Measurements from ENCODE around the gene MEIS2.
A peak's percentile ranks its signal among the peaks of the same experiment; 100 is the strongest.

Gene MEIS2

GRCh38 chr15:36886191-36886590, 214.2 kb downstream of the MEIS2 start:
- no peak overlapping the region for H3K4me3 ChIP-seq (ENCODE audit: insufficient read depth, low read depth, low read length, poor library complexity, severe bottlenecking)
- no peaks in the 10 kb centered on the region for H3K9me3 ChIP-seq (ENCODE audit: control insufficient read depth, low read length)
- H3K27ac ChIP-seq (ENCODE audit: insufficient read depth, low read length, poor library complexity, severe bottlenecking), result no peak overlapping the region
- H3K4me1 ChIP-seq (ENCODE audit: control insufficient read depth, insufficient read depth, low read length, poor library complexity, severe bottlenecking), result no peaks in the 10 kb centered on the region
- no peaks in the 10 kb centered on the region for H3K36me3 ChIP-seq (ENCODE audit: control insufficient read depth, insufficient read depth, low read length)
- no peak for DNase-seq
- H3K27me3 ChIP-seq (replicated peaks; ENCODE audit: control insufficient read depth, insufficient read depth, low read length, poor library complexity, severe bottlenecking), result peaks cover 36% of the 10 kb centered on the region

DNA sequence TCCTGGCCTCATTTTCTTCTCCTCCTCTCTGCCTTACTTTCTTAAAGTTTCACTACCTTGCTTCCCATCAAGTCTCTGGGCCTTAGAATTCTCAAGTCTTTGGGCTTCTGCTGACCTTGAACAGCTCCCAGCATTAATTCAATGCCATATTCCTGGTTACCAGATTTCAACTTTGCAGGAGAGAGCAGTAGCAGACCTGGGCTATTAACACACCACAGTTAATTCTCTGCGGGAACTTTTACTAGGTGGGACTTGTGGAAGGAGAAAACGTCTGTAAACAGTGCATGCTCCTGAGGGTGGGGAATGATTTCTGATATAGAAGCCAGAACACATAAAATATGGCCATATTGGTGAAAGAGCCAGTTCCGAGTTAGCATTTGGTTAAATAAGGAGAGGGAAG, 214.6 kb downstream of the MEIS2 start:
- no peaks in the 10 kb centered on the region for H3K4me1 ChIP-seq (ENCODE audit: control insufficient read depth, insufficient read depth, low read length, poor library complexity, severe bottlenecking)
- DNase-seq, result no peak
- H3K9me3 ChIP-seq (ENCODE audit: control insufficient read depth, low read length), result no peaks in the 10 kb centered on the region
- H3K4me3 ChIP-seq (ENCODE audit: insufficient read depth, low read depth, low read length, poor library complexity, severe bottlenecking), result no peak overlapping the region
- peaks cover 40% of the 10 kb centered on the region for H3K27me3 ChIP-seq (replicated peaks; ENCODE audit: control insufficient read depth, insufficient read depth, low read length, poor library complexity, severe bottlenecking)
- no peak overlapping the region for H3K27ac ChIP-seq (ENCODE audit: insufficient read depth, low read length, poor library complexity, severe bottlenecking)
- no peaks in the 10 kb centered on the region for H3K36me3 ChIP-seq (ENCODE audit: control insufficient read depth, insufficient read depth, low read length)

GRCh38 chr15:36884936-36885635, 215.3 kb downstream of the MEIS2 start:
- Histone ChIP-seq H3K27ac (ENCODE audit: insufficient read depth, low read length, poor library complexity, severe bottlenecking) (no peak overlapping the region), H3K36me3 (ENCODE audit: control insufficient read depth, insufficient read depth, low read length) (no peaks in the 10 kb centered on the region), H3K9me3 (ENCODE audit: control insufficient read depth, low read length) (no peaks in the 10 kb centered on the region), H3K27me3 (replicated peaks; ENCODE audit: control insufficient read depth, insufficient read depth, low read length, poor library complexity, severe bottlenecking) (peaks cover 47% of the 10 kb centered on the region), H3K4me1 (ENCODE audit: control insufficient read depth, insufficient read depth, low read length, poor library complexity, severe bottlenecking) (no peaks in the 10 kb centered on the region), H3K4me3 (ENCODE audit: insufficient read depth, low read depth, low read length, poor library complexity, severe bottlenecking) (no peak overlapping the region)
- DNase-seq, result no peak

DNA sequence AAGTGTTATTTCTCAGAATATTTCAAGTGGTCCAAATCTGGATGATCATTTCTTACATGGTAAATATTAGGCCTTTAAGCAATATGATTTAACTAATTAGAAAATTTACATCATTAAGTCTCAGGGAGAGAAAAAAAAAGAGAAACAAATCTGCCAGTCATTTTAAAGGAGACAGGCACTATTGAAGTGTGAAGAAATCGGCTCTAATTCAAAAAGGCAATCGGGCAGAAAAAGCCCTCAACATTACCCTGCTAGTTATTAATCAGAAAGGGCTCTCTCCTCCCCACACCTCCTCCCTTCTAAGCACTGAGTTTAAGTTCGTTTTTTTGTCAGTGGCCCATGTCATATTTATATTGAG, 215.9 kb downstream of the MEIS2 start:
- no peaks in the 10 kb centered on the region for H3K4me1 ChIP-seq (ENCODE audit: control insufficient read depth, insufficient read depth, low read length, poor library complexity, severe bottlenecking)
- no peaks in the 10 kb centered on the region for H3K9me3 ChIP-seq (ENCODE audit: control insufficient read depth, low read length)
- peaks cover 49% of the 10 kb centered on the region for H3K27me3 ChIP-seq (replicated peaks; ENCODE audit: control insufficient read depth, insufficient read depth, low read length, poor library complexity, severe bottlenecking)

GRCh38 chr15:36883713-36884517, 216.4 kb downstream of the MEIS2 start:
- no peaks in the 10 kb centered on the region for H3K36me3 ChIP-seq (ENCODE audit: control insufficient read depth, insufficient read depth, low read length)
- H3K9me3 ChIP-seq (ENCODE audit: control insufficient read depth, low read length), result no peaks in the 10 kb centered on the region
- DNase-seq, result peak in 1 of 3 donors; percentile 16
- H3K27ac ChIP-seq (ENCODE audit: insufficient read depth, low read length, poor library complexity, severe bottlenecking), result no peak overlapping the region
- no peak overlapping the region for H3K4me3 ChIP-seq (ENCODE audit: insufficient read depth, low read depth, low read length, poor library complexity, severe bottlenecking)
- H3K27me3 ChIP-seq (replicated peaks; ENCODE audit: control insufficient read depth, insufficient read depth, low read length, poor library complexity, severe bottlenecking), result peaks cover 55% of the 10 kb centered on the region
- no peaks in the 10 kb centered on the region for H3K4me1 ChIP-seq (ENCODE audit: control insufficient read depth, insufficient read depth, low read length, poor library complexity, severe bottlenecking)

More for the DNA sequence above, 215.9 kb downstream of the MEIS2 start:
- Histone ChIP-seq H3K36me3 (ENCODE audit: control insufficient read depth, insufficient read depth, low read length) (no peaks in the 10 kb centered on the region), H3K27ac (ENCODE audit: insufficient read depth, low read length, poor library complexity, severe bottlenecking) (no peak overlapping the region), H3K4me3 (ENCODE audit: insufficient read depth, low read depth, low read length, poor library complexity, severe bottlenecking) (no peak overlapping the region)
- no peak for DNase-seq

DNA sequence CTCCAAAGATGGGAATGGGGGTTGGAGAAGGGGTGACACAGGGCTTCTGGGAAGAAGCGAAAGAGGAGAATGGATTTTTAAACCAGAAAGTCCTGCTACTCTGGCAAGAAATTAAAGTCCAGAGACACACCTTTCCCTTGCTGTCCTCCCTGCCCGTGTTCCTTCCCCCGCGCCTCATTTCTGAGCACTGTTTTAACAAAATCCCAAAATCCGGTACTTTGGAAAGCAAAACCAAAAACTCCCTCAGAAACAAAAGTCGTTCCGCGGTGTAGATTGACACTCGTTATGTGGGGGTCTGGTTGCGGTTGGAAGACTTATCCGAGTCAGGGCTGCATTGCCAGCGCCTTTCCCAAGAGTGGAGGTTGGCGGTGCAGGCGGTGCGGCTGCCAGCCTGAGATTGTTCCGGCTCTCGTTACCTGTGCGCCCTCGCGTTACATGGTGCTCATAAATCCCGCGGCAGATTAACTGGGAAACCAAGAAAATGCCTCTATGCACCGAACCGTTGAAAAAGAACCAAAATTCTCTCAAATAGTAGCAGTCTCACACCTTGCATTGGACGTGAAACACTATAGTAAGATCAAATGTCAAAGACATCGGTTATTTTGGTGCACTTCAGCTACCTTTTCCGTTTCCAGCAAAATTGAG, 217.7 kb downstream of the MEIS2 start:
- Histone ChIP-seq H3K4me3 (ENCODE audit: insufficient read depth, low read depth, low read length, poor library complexity, severe bottlenecking) (no peak overlapping the region), H3K36me3 (ENCODE audit: control insufficient read depth, insufficient read depth, low read length) (no peaks in the 10 kb centered on the region), H3K27ac (ENCODE audit: insufficient read depth, low read length, poor library complexity, severe bottlenecking) (no peak overlapping the region), H3K4me1 (ENCODE audit: control insufficient read depth, insufficient read depth, low read length, poor library complexity, severe bottlenecking) (no peaks in the 10 kb centered on the region), H3K9me3 (ENCODE audit: control insufficient read depth, low read length) (no peaks in the 10 kb centered on the region), H3K27me3 (replicated peaks; ENCODE audit: control insufficient read depth, insufficient read depth, low read length, poor library complexity, severe bottlenecking) (peaks cover 57% of the 10 kb centered on the region)
- DNase-seq, result no peak

GRCh38 chr15:36882056-36882455, 218.3 kb downstream of the MEIS2 start:
- Histone ChIP-seq H3K27me3 (replicated peaks; ENCODE audit: control insufficient read depth, insufficient read depth, low read length, poor library complexity, severe bottlenecking) (peaks cover 56% of the 10 kb centered on the region), H3K36me3 (ENCODE audit: control insufficient read depth, insufficient read depth, low read length) (no peaks in the 10 kb centered on the region), H3K9me3 (ENCODE audit: control insufficient read depth, low read length) (no peaks in the 10 kb centered on the region), H3K27ac (ENCODE audit: insufficient read depth, low read length, poor library complexity, severe bottlenecking) (no peak overlapping the region), H3K4me1 (ENCODE audit: control insufficient read depth, insufficient read depth, low read length, poor library complexity, severe bottlenecking) (no peaks in the 10 kb centered on the region), H3K4me3 (ENCODE audit: insufficient read depth, low read depth, low read length, poor library complexity, severe bottlenecking) (no peak overlapping the region)
- DNase-seq, result no peak

- H3K36me3 ChIP-seq (ENCODE audit: control insufficient read depth, insufficient read depth, low read length), result no peaks in the 10 kb centered on the region
- no peak for DNase-seq
- H3K9me3 ChIP-seq (ENCODE audit: control insufficient read depth, low read length), result no peaks in the 10 kb centered on the region
- no peak overlapping the region for H3K4me3 ChIP-seq (ENCODE audit: insufficient read depth, low read depth, low read length, poor library complexity, severe bottlenecking)
- H3K4me1 ChIP-seq (ENCODE audit: control insufficient read depth, insufficient read depth, low read length, poor library complexity, severe bottlenecking), result no peaks in the 10 kb centered on the region
- peaks cover 51% of the 10 kb centered on the region for H3K27me3 ChIP-seq (replicated peaks; ENCODE audit: control insufficient read depth, insufficient read depth, low read length, poor library complexity, severe bottlenecking)
- no peak overlapping the region for H3K27ac ChIP-seq (ENCODE audit: insufficient read depth, low read length, poor library complexity, severe bottlenecking)
Observed at GRCh38 chr15:36881516-36881915, 218.8 kb downstream of the MEIS2 start.

DNA sequence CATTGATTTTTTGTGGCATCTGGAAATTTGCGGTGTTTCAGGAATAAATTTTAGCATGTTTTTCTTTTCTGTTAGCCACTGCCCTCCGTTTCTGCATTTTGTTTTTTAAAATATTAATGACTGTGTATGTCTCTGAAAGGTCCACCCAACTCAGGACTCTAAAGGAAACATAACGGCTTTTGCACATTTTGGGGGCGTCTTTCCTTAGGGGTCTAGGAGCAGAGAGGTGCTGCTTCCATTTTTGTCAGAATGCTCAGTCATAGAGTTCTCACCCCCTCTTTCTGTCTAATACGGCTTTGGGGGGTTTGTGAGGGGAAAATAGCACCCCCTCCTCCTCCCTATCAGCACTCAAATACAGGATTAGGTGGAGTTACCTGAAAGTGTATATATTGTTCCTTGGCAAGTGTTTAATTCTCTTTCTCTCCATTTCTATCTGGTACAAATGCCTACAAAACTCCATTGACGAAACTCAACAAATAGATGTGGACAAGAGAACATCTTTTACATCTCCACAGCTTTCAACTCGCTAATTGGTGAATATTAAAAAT, 219.4 kb downstream of the MEIS2 start:
- H3K9me3 ChIP-seq (ENCODE audit: control insufficient read depth, low read length), result no peaks in the 10 kb centered on the region
- no peak for DNase-seq
- no peaks in the 10 kb centered on the region for H3K4me1 ChIP-seq (ENCODE audit: control insufficient read depth, insufficient read depth, low read length, poor library complexity, severe bottlenecking)
- H3K4me3 ChIP-seq (ENCODE audit: insufficient read depth, low read depth, low read length, poor library complexity, severe bottlenecking), result no peak overlapping the region
- peaks cover 49% of the 10 kb centered on the region for H3K27me3 ChIP-seq (replicated peaks; ENCODE audit: control insufficient read depth, insufficient read depth, low read length, poor library complexity, severe bottlenecking)
- H3K27ac ChIP-seq (ENCODE audit: insufficient read depth, low read length, poor library complexity, severe bottlenecking), result no peak overlapping the region
- no peaks in the 10 kb centered on the region for H3K36me3 ChIP-seq (ENCODE audit: control insufficient read depth, insufficient read depth, low read length)
